GM12878 (cell line): Measurements from ENCODE around the gene NCAPH2. TPM values are rescaled to one million over a fixed set of nuclear protein-coding genes. Genes with fewer than 3 reads are reported as not detected.

Experiments used
- BACH1 ChIP-seq: fragments of 450-650 bp; IDR thresholded peaks from 2 replicates; pipeline ENCODE4 v1.6.1; 2017; ENCODE audit warnings: mild to moderate bottlenecking, borderline replicate concordance
- CEBPZ ChIP-seq: fragments of 150-350 bp; IDR thresholded peaks from 2 replicates; pipeline ENCODE4 v1.6.1; 2016; ENCODE audit warnings: low read depth, low read length
- E4F1 ChIP-seq: fragments of 450-650 bp; IDR thresholded peaks from 2 replicates; pipeline ENCODE4 v1.6.1; 2018; ENCODE audit warnings: borderline replicate concordance, mild to moderate bottlenecking; ENCODE audit not compliant: partially characterized antibody
- HDGF ChIP-seq: fragments of 450-650 bp; IDR thresholded peaks from 2 replicates; pipeline ENCODE4 v1.6.1; 2016; ENCODE audit warnings: antibody characterized with exemption
- MEF2A ChIP-seq: IDR thresholded peaks from 2 replicates; pipeline ENCODE4 v1.6.1; 2011; ENCODE audit warnings: low read depth, mild to moderate bottlenecking, low read length, moderate library complexity; ENCODE audit not compliant: insufficient read depth
- NR2F1 ChIP-seq: fragments of 450-650 bp; conservative IDR thresholded peaks from 2 replicates; pipeline ENCODE4 v1.6.1; 2017; ENCODE audit warnings: mild to moderate bottlenecking
- POU2F2 ChIP-seq: IDR thresholded peaks from 3 replicates; pipeline ENCODE4 v1.6.1; 2011; ENCODE audit warnings: low read depth, mild to moderate bottlenecking, low read length, borderline replicate concordance
- SIN3A ChIP-seq: IDR thresholded peaks from 2 replicates; pipeline ENCODE4 v1.6.1; 2012; ENCODE audit warnings: low read depth, low read length, improper control_type of control experiment
- SMAD5 ChIP-seq: IDR thresholded peaks from 2 replicates; pipeline ENCODE4 v1.6.1; 2016; ENCODE audit warnings: antibody characterized with exemption, low read depth
- SMC3 ChIP-seq: IDR thresholded peaks from 2 replicates; pipeline ENCODE4 v1.6.1; 2011; ENCODE audit warnings: low read length, improper control_type of control experiment, borderline replicate concordance
- ZBTB4 ChIP-seq: fragments of 450-650 bp; formaldehyde crosslinking; IDR thresholded peaks from 2 replicates; pipeline ENCODE4 v1.4.0; 2022; ENCODE audit warnings: mild to moderate bottlenecking, moderate library complexity
- ZNF622 ChIP-seq: fragments of 450-650 bp; IDR thresholded peaks from 2 replicates; pipeline ENCODE4 v1.6.1; 2017; ENCODE audit warnings: mild to moderate bottlenecking, inconsistent platforms
- polyA plus RNA-seq, 11 experiments: library from polyadenylated mRNA; depleted of rRNA in 4 of 11; unstranded in 6 of 11; stranded (reverse) in 5 of 11; fragments of >200 nt; fragmentation: Nextera tagmentation in 4 of 11; fragmentation: Illumina TruSeq in 1 of 11; extraction: Ambion mirVana in 4 of 11; extraction: Trizol in 1 of 11; gene quantifications; 1 replicate in 1 of 11; 2 replicates in 10 of 11; pipeline versions ENCODE4 v1.2.1 to v1.2.3, GENCODE V29; 2011 to 2016; ENCODE audit warnings: inconsistent platforms in 2 of 11, missing spikeins in 2 of 11, low read depth in 1 of 11
- total RNA-seq, 4 experiments: library from RNA; depleted of rRNA in 3 of 4; stranded (reverse); fragments of >200 nt in 3 of 4; fragmentation: Illumina TruSeq in 1 of 4; extraction: Trizol in 1 of 4; gene quantifications; 2 replicates each; pipeline versions ENCODE4 v1.2.1 to v1.2.3, GENCODE V29; 2013 to 2021
- TF ChIP-seq, protein P1 (sequence below): fragments of 450-650 bp; IDR thresholded peaks from 2 replicates; pipeline ENCODE4 v1.6.1; 2016; ENCODE audit warnings: mild to moderate bottlenecking, moderate library complexity, borderline replicate concordance

NCAPH2 gene
- total and polyA plus RNA-seq, 10 of the 15 experiments (the other 5 are each of a cell fraction or from before 2014, with no cell fraction given), result 5.0 to 110 (median 59.9) TPM

GRCh38 chr22:50507991-50508884, at the start of gene NCAPH2 (continued):
- TF ChIP-seq ZBTB4 (CRISPR knock-in tag) (no peak), SIN3A (peak; percentile 81), POU2F2 (peak; percentile 63; the same call in 2 of the 3 replicates), SMC3 (no peak), E4F1 (no peak), ZNF622 (no peak), HDGF (0 out of 2 replicates have a peak, but pooled peaks have one; percentile 28), MEF2A (0 out of 2 replicates have a peak, but pooled peaks have one; percentile 17), SMAD5 (peak; percentile 37; the same call in 1 of the 2 replicates), CEBPZ (no peak), BACH1 (peak; percentile 79), NR2F1 (no peak)
- TF ChIP-seq, protein P1, sequence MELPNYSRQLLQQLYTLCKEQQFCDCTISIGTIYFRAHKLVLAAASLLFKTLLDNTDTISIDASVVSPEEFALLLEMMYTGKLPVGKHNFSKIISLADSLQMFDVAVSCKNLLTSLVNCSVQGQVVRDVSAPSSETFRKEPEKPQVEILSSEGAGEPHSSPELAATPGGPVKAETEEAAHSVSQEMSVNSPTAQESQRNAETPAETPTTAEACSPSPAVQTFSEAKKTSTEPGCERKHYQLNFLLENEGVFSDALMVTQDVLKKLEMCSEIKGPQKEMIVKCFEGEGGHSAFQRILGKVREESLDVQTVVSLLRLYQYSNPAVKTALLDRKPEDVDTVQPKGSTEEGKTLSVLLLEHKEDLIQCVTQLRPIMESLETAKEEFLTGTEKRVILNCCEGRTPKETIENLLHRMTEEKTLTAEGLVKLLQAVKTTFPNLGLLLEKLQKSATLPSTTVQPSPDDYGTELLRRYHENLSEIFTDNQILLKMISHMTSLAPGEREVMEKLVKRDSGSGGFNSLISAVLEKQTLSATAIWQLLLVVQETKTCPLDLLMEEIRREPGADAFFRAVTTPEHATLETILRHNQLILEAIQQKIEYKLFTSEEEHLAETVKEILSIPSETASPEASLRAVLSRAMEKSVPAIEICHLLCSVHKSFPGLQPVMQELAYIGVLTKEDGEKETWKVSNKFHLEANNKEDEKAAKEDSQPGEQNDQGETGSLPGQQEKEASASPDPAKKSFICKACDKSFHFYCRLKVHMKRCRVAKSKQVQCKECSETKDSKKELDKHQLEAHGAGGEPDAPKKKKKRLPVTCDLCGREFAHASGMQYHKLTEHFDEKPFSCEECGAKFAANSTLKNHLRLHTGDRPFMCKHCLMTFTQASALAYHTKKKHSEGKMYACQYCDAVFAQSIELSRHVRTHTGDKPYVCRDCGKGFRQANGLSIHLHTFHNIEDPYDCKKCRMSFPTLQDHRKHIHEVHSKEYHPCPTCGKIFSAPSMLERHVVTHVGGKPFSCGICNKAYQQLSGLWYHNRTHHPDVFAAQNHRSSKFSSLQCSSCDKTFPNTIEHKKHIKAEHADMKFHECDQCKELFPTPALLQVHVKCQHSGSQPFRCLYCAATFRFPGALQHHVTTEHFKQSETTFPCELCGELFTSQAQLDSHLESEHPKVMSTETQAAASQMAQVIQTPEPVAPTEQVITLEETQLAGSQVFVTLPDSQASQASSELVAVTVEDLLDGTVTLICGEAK, result peak; percentile 56; the same call in 1 of the 2 replicates
